Osteocyte (in vitro differentiated cells): ENCODE measurements around the gene RARA. TPM values are rescaled to one million over a fixed set of nuclear protein-coding genes. Genes with fewer than 3 reads are reported as not detected.

ENCODE experiments used
- DNase-seq: peaks from one replicate; pipeline ENCODE4 v3.0.0; 2021; ENCODE audit warnings: mixed read lengths; ENCODE audit not compliant: unreplicated experiment; ENCODE audit errors: extremely low spot score
- H3K27ac Mint-ChIP-seq: one replicate; pipeline ENCODE4 v1.8.0; 2021; ENCODE audit warnings: mild to moderate bottlenecking, mixed read lengths; ENCODE audit not compliant: unreplicated experiment
- H3K27me3 Mint-ChIP-seq: one replicate; pipeline ENCODE4 v1.8.0; 2021; ENCODE audit warnings: mixed read lengths; ENCODE audit not compliant: unreplicated experiment
- H3K36me3 Mint-ChIP-seq: one replicate; pipeline ENCODE4 v1.8.0; 2021; ENCODE audit warnings: mixed read lengths; ENCODE audit not compliant: unreplicated experiment
- H3K4me1 Mint-ChIP-seq: one replicate; pipeline ENCODE4 v1.8.0; 2021; ENCODE audit warnings: mixed read lengths; ENCODE audit not compliant: unreplicated experiment
- H3K4me3 Mint-ChIP-seq: one replicate; pipeline ENCODE4 v1.8.0; 2021; ENCODE audit warnings: mild to moderate bottlenecking, moderate library complexity, mixed read lengths; ENCODE audit not compliant: unreplicated experiment
- H3K9me3 Mint-ChIP-seq: one replicate; pipeline ENCODE4 v1.8.0; 2021; ENCODE audit warnings: mixed read lengths; ENCODE audit not compliant: unreplicated experiment
- CTCF ChIP-seq: fragments of 200-600 bp; sonication (generic); IDR thresholded peaks from 2 replicates; pipeline ENCODE4 v1.5.0; 2021; ENCODE audit warnings: antibody characterized with exemption, mild to moderate bottlenecking, moderate library complexity
- total RNA-seq: library from RNA; stranded (reverse); gene quantifications from 2 replicates; pipeline ENCODE4 v1.2.1, GENCODE V29; 2021

Gene RARA
- total RNA-seq, 1 donor from 2014 or later: 62.6 TPM

GRCh38 chr17:40325156-40326013 is 16.4 kb downstream of the RARA start:
- Mint-ChIP-seq H3K27ac (peak overlapping the region; percentile 34), H3K4me3 (no peak overlapping the region), H3K4me1 (peaks cover 83% of the 10 kb centered on the region)

GRCh38 chr17:40326014-40326831 is 17.2 kb downstream of the RARA start:
- no peak for TF ChIP-seq CTCF
- Mint-ChIP-seq H3K27me3 (no peaks in the 10 kb centered on the region), H3K9me3 (no peaks in the 10 kb centered on the region), H3K4me3 (no peak overlapping the region), H3K4me1 (peaks cover 83% of the 10 kb centered on the region), H3K27ac (peak overlapping the region; percentile 72), H3K36me3 (peaks cover 5% of the 10 kb centered on the region)
- DNase-seq: no peak

More at GRCh38 chr17:40325156-40326013, 16.4 kb downstream of the RARA start:
- Mint-ChIP-seq H3K9me3 (no peaks in the 10 kb centered on the region), H3K36me3 (peaks cover 3% of the 10 kb centered on the region), H3K27me3 (no peaks in the 10 kb centered on the region)
- TF ChIP-seq CTCF: no peak
- DNase-seq: no peak

DNA sequence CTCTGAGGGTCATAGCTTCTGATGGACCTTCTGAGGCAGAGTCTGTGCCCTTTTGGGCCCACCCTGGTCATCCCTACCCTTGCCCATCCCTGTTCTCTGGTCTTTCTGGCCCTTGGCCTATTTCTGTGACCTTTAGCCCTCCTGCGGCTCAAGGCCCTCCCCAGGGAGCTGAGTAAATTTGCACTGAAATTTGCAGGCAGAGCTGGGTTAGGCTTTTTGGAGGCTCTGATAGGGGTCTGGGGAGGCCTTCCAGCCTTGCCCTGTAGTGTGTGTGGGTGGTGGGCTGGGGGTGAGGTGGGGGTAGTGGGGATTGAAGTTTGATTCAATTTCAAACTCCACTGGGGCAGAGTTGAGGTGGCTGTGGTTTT is 17.8 kb downstream of the RARA start:
- Mint-ChIP-seq H3K36me3 (peaks cover 10% of the 10 kb centered on the region), H3K4me3 (no peak overlapping the region), H3K4me1 (peaks cover 83% of the 10 kb centered on the region), H3K27me3 (no peaks in the 10 kb centered on the region), H3K27ac (peak overlapping the region; percentile 72), H3K9me3 (no peaks in the 10 kb centered on the region)
- DNase-seq: no peak
- no peak for TF ChIP-seq CTCF

DNA sequence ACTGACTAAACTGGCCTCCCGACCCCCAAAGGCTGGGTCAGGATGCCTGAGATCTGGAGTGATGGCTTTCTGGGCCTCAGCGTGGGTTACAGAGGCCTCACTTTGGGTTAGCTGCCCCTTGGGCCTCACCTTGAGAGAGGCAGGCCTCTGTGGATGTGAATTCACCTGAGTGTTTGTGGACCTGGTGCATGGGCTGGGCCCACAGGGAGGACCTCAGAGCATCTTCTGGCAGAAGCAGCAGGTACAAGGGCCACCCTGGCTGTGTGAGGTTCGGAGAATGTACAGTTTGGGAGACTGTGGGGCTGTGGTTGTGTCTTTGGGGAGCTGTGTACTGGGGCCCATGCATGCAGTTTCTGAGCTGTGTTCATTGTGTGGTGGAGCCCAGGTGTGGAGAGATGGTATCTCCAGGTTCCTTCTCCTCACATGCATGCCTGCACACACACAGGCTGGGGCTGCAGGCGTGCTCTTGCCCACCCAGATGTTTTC is 18.3 kb downstream of the RARA start:
- Mint-ChIP-seq H3K9me3 (no peaks in the 10 kb centered on the region), H3K36me3 (peaks cover 10% of the 10 kb centered on the region), H3K4me3 (no peak overlapping the region), H3K4me1 (peaks cover 81% of the 10 kb centered on the region), H3K27ac (no peak overlapping the region), H3K27me3 (no peaks in the 10 kb centered on the region)
- TF ChIP-seq CTCF: no peak
- no peak for DNase-seq
